GM21529 (cell line): ENCODE results near the gene PDE3A.
"Not testable (repeated sequence)": the region's sequence is repeated elsewhere in the genome, so short reads cannot be mapped to it uniquely, and the experiment has no call there.

Experiments used
- ATAC-seq: cut with Tn5 transposase; IDR thresholded peaks from one replicate; pipeline ENCODE4 v1.9.1; 2021; ENCODE audit not compliant: unreplicated experiment

Gene PDE3A

DNA sequence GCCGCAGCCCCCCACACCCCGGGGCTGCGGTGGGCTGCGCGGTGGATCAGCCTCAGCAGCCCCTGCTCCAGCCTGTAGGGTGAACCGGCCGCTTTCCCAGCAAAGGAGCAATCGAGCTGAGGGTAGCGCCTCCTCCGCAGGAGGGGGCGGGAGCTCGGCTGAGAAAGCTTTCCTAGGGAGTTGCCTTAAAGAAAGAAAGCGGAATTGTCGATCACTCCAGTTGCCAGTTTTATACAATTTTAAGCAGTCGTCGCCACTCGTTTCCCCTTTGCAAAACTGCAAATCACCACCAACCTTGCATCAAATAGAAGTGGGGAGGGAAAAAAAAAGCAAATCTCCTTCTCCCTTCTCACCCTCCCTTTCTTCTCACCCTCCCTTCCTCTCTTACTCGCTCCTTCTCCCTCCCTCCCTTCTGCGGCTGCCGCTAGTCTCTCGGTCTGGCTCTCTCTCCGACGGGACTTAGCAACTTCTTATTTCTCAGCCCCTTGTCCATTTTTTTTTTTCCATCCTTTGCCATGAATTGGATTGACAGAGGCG is at the start of gene PDE3A:
Gene PDE3A, plus strand, starts transcription at position 424 of the 537 bp plus-strand sequence. CDS start 748 bp downstream, outside the sequence.
- no peak for ATAC-seq

DNA sequence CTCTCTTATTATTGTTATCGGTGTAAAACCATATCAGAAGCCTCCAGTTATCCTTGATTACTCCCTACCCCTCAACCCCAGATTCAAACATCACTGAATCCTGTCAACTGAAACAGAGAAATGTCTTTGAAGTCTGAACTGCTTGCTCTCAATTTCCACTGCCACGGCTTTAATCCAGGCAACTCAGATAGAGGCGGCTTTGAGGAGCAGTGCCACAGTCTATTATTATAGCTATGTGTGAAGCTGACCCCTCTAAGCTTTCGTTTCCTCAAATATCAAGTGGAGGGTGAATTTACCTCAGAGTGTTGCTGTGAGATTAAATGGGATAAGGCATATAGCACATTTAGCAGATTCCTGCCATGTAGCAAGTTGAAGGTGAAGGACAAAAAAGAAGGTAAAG is 49.0 kb upstream of the PDE3A start:
- ATAC-seq: no peak

DNA sequence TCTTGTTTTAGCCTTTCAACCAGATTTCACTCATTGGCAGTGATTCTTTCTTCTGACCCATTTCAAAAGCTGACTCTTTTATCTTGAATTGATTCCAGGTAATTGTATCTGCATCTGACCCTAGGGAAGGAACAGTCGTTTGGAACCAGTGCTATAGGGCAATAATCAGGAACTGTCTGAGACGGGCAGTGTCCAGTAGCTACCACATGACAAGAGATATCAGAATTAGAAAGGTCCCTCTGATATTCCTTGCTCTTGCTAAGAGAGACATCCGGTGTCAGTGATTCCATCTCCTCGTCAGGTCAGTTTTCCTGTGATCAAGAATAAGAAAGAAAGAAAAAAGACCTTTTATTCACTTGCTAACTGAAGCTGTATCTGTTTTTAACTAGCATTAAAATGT is 47.8 kb upstream of the PDE3A start:
- ATAC-seq: no peak

DNA sequence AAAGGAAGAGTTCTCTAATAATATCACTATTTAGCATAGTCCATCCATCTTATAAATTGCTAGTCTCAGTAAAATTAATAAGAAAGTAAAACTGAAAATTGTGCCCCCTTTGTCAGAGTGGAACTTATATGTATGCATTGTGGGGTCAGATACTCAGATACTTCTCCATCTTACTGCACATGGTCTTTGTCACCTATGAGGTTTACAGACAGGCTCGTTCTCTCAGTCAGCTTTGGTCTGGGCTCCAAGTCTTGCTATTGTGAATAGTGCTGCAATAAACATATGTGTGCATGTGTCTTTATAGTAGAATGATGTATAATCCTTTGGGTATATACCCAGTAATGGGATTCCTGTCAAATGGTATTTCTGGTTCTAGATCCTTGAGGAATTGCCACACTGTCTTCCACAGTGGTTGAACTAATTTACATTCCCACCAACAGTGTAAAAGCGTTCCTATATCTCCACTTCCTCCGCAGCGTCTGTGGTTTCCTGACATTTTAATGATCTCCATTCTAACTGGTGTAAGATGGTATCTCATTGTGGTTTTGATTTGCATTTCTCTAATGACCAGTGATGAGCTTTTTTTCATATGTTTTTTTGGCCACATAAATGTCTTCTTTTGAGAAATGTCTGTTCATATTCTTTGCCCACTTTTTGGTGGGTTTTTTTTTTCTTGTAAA is 37.4 kb upstream of the PDE3A start:
- not testable (repeated sequence) for ATAC-seq

- ATAC-seq: no peak
Observed at GRCh38 chr12:20339060-20339459, 29.3 kb upstream of the PDE3A start.

DNA sequence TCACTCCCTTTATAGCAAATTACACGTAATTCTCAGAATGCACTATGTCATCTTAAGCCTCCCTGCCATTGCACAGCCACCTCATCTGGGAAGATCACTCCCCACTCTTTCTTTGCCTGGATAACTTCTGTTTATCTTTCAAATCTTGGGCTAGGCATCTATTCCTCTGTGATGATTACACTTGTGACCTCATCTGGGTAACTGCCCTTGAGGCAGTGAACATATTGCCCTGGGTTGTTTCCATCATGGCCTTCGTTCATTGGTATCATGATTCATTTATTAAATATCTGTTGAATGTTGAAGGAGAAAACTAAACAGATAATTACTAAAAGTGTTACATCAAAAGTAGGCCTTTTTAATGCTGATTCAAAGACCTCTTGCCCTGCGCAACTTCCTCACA is 26.2 kb upstream of the PDE3A start:
- no peak for ATAC-seq

DNA sequence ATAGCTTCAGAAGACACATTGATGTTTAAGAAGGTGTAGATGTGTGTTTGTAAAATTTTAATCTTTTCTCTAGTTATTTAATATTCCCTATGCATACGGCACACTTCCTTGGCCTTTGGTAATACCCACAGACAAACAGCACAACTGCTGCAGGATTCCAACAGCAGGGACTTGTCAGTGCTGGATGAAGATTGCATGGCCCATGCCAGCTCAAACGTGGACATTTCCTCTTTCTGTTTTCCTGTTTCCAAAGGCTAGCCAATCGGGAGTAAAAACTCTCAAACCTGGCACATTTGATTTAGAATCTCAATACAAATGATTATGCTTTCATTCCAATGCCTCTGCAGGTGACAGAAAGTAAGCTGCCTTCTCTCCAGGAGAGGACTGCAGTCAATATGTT is 22.5 kb upstream of the PDE3A start:
- ATAC-seq: no peak

DNA sequence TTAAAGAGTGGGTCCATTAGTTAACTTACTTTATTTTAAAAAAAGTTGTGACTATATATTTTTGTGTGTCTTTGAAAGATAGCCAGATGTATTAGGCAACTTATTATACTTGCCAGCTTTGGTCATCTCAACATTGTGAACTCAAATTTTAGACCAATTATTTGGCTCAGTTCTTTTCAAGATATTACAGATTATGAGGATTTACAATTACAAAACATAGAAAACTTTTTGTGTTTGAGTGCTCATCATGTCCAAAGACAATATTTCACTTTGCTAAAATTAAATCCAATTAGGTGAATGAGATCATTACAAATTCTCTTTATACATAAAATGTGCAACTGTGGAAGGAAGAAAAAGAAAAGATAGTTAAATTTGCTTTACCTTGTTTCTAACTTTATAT is 18.3 kb upstream of the PDE3A start:
- ATAC-seq: no peak

- ATAC-seq: no peak
Observed at GRCh38 chr12:20350495-20350894, 17.8 kb upstream of the PDE3A start.

DNA sequence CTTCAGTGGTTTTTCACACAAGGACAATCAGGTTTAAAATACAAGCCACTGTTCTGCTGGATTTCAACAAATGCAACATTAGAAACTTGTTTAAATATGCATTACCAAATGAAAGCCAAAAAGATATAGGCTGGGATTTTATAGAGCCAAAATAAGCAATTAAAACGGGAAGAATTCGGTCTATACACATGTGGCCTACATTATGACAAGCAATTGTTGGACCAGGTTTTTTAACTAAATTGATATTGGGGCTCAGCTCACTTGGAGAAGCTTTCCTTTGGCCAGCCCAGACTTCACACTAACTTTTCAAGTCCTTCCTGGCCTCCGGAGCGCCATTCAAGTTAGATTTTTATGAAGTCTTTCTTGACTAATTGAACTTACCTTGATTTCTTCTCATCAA is 16.9 kb upstream of the PDE3A start:
- ATAC-seq: no peak

- ATAC-seq: no peak
Observed at GRCh38 chr12:20356048-20356447, 12.3 kb upstream of the PDE3A start.

GRCh38 chr12:20360407-20360806 is 7.9 kb upstream of the PDE3A start:
- ATAC-seq: no peak

DNA sequence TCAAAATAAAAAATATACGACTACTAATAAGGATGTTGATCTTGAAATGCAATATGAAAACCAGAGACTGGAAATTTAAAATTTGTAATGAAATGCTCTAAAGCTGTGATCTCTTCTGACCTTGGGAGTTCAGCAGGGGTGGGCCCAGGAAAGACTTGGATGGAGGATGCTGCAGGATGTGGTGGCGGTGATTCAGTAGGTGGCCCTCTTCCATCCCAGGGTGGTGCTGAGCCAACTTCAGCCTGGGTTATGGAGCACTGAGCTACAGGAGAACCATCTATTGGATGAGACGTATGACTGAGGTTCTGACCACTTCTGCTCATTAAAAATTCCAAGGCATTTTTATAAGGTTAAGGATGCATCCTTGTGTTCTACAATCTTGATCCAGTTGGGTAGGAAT is 6.9 kb upstream of the PDE3A start:
- ATAC-seq: no peak

- no peak for ATAC-seq
Observed at GRCh38 chr12:20364501-20364900, 3.8 kb upstream of the PDE3A start.

DNA sequence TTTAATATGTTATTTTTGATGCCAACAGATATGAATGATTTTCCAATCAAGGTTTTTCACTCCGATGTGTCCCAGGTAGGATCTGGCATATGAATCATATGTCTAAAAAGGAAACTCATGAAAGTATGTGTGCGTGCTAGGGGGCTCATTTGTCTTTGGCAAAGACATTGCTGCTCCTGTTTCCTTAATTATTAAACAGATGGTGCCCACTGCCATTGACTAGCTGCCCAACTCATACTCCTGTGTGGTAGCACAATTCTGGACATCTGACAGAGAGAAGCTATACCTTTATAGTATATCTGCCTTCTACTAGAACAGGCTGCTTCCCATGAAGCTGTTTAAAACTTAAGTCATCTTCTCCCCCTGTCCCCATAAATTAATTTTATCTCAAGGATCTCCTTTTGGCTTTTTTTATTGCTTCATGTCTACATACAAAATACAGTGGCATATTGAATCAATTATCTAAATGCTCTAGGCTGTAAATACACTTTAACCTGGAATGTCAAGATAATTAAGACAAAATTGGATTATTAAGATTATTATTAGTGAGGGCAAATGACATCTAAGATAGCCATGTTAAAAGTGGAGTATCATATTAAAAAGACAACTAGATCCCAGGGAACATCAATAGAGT is 1.4 kb upstream of the PDE3A start:
- ATAC-seq: no peak

- ATAC-seq: no peak
Observed at GRCh38 chr12:20367583-20368113, 689 bp upstream of the PDE3A start.

DNA sequence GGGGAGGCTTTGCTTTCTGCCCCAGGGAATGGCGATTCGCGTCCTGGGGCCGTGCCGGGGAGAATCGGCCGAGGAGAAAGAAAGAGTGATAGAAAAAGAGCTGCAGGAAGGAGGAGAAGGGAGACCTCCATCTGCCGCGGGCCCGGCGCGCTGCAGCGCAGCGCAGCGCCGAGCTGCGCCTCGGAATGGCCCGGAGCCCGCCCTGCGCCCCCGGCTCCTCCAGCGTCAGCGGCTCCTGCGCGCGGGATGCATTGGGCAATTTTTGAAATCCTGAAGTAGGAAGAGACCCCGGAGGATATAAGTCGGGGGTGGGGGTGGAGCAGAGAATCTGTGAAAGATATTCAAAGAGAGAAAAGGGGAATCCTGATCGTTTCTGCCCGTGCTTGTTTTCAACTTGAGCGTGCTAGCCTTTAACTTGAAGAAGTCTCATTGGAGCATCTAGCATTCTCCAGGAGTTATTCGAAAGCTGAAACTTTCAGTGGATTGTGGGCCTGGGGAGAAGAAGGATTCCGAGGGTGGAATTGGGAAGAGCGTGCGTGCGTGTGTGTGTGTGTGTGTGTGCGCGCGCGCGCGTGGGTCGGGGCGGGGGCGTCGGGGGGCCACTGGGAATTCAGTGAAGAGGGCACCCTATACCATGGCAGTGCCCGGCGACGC is 441 bp downstream of the PDE3A start:
- ATAC-seq: no peak

DNA sequence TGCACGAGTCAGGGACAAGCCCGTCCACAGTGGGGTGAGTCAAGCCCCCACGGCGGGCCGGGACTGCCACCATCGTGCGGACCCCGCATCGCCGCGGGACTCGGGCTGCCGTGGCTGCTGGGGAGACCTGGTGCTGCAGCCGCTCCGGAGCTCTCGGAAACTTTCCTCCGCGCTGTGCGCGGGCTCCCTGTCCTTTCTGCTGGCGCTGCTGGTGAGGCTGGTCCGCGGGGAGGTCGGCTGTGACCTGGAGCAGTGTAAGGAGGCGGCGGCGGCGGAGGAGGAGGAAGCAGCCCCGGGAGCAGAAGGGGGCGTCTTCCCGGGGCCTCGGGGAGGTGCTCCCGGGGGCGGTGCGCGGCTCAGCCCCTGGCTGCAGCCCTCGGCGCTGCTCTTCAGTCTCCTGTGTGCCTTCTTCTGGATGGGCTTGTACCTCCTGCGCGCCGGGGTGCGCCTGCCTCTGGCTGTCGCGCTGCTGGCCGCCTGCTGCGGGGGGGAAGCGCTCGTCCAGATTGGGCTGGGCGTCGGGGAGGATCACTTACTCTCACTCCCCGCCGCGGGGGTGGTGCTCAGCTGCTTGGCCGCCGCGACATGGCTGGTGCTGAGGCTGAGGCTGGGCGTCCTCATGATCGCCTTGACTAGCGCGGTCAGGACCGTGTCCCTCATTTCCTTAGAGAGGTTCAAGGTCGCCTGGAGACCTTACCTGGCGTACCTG is 1.1 kb downstream of the PDE3A start:
- ATAC-seq: no peak

- no peak for ATAC-seq
Observed at GRCh38 chr12:20370014-20370386, 1.7 kb downstream of the PDE3A start.

GRCh38 chr12:20370866-20371519 is 2.7 kb downstream of the PDE3A start:
- ATAC-seq: no peak
